GM19452 (cell line): ENCODE results near the gene ZBTB16.

ENCODE experiments used
- ATAC-seq: cut with Tn5 transposase; IDR thresholded peaks from one replicate; pipeline ENCODE4 v1.9.1; 2021; ENCODE audit not compliant: unreplicated experiment

ZBTB16 gene

GRCh38 chr11:114199051-114199450 is 139.5 kb downstream of the ZBTB16 start:
- ATAC-seq = no peak

- ATAC-seq = no peak
Measured at GRCh38 chr11:114200351-114201133, 141.0 kb downstream of the ZBTB16 start.

GRCh38 chr11:114201219-114201618 is 141.7 kb downstream of the ZBTB16 start:
- ATAC-seq = no peak

- no peak for ATAC-seq
Measured at GRCh38 chr11:114202011-114202609, 142.6 kb downstream of the ZBTB16 start.

GRCh38 chr11:114207096-114207495 is 147.6 kb downstream of the ZBTB16 start:
- no peak for ATAC-seq

GRCh38 chr11:114208377-114208776 is 148.9 kb downstream of the ZBTB16 start:
- no peak for ATAC-seq

- no peak for ATAC-seq
Measured at GRCh38 chr11:114209343-114209742, 149.8 kb downstream of the ZBTB16 start.

- no peak for ATAC-seq
Measured at GRCh38 chr11:114209904-114210303, 150.4 kb downstream of the ZBTB16 start.

GRCh38 chr11:114211444-114212121 is 152.1 kb downstream of the ZBTB16 start:
- no peak for ATAC-seq

- no peak for ATAC-seq
Measured at GRCh38 chr11:114213622-114214021, 154.1 kb downstream of the ZBTB16 start.

- ATAC-seq = no peak
Measured at GRCh38 chr11:114215428-114215827, 155.9 kb downstream of the ZBTB16 start.

GRCh38 chr11:114215871-114216795 is 156.6 kb downstream of the ZBTB16 start:
- ATAC-seq = no peak

GRCh38 chr11:114216796-114217180 is 157.3 kb downstream of the ZBTB16 start:
- ATAC-seq = no peak

GRCh38 chr11:114218508-114218907 is 159.0 kb downstream of the ZBTB16 start:
- no peak for ATAC-seq

- ATAC-seq = no peak
Measured at GRCh38 chr11:114219559-114220349, 160.2 kb downstream of the ZBTB16 start.

- no peak for ATAC-seq
Measured at GRCh38 chr11:114221037-114221436, 161.5 kb downstream of the ZBTB16 start.

- no peak for ATAC-seq
Measured at GRCh38 chr11:114225661-114226060, 166.2 kb downstream of the ZBTB16 start.

- ATAC-seq = no peak
Measured at GRCh38 chr11:114226356-114226755, 166.8 kb downstream of the ZBTB16 start.

GRCh38 chr11:114228435-114229411 is 169.2 kb downstream of the ZBTB16 start:
- no peak for ATAC-seq
